Fibroblast of skin of right biceps (primary cell): Measurements from ENCODE around the gene G6PC2.

Source experiments
- DNase-seq: peaks from one replicate; pipeline ENCODE4 v3.0.0-alpha.2; 2013

The G6PC2 gene

DNA sequence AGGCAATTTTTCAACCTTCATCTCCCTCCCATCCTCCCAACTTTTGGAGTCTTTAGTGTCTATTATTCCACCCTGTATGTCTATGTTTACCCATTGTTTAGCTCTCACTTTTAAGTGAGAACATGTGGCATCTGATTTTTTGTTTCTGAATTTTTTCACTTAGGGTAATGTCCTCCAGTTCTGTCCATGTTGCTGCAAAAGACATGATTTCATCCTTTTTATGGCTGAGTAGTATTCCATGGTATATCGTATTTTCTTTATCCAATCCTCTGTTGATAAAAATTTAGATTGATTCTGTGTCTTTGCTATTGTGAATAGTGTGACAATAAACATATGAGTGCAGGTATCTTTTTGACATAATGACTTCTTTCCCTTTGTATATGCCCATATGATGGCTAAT, 48.2 kb downstream of the G6PC2 start:
- no peak for DNase-seq

DNA sequence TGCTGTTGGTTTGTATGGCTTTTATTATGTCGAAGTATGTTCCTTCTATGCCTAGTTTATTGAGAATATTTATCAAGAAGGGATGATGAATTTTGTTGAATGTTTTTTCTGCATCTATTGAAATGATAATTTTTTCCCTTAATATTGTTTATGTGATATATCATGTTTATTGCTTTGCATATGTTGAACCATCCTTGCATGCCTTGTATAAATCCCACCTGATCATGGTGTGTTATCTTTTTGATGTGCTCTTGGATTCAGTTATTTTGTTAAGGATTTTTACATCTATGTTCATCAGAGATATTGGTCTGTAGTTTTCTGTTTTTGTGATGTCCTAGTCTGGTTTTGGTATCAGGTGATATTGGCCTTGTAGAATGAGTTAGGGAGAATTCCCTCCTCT, 50.8 kb downstream of the G6PC2 start:
- DNase-seq, result no peak

GRCh38 chr2:168952424-168952823, 51.3 kb downstream of the G6PC2 start:
- DNase-seq, result no peak

DNA sequence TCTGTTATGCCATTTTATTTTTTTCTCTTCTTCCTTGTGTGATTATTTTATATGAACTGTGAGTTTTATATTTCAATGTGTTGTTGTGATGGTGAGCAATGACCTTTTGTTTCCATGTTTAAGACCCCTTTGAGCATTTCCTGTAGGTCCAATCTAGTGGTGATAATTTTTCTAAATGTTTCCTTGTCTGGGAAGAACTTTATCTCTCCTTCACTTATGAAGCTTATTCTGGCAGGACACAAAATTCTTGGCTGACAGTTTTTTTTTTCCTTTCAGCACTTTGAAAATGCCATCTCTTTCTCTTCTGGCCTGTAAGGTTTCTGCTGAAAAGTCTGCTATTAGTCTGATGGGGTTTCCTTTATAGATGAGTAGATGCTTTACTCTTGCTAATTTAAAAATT, 53.2 kb downstream of the G6PC2 start:
- no peak for DNase-seq

- no peak for DNase-seq
These were observed 54.2 kb downstream of the G6PC2 start for GRCh38 chr2:168955321-168955720.

DNA sequence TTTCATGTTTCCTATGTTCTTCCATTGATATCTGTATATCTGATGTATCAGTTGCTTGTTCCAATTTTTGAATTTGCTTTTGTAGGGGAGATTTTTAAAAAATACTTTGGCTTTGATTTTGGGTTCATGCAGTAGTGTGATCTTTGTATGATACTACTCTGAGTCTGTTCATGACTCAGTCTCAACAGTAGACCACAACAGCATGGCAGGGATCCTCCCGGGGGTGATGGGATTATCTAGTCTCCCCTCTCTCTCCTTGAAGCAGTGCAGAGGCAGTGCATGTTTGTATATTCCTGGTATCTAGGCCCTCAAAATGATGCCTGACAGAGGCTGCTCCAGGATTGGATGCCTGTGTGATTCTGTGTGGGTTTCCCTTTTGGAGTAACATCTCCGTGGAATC, 55.3 kb downstream of the G6PC2 start:
- no peak for DNase-seq
